SK-N-SH (cell line): ENCODE data around the gene STK4. TPM values are rescaled to one million over a fixed set of nuclear protein-coding genes. Genes with fewer than 3 reads are reported as not detected.

Experiments used
- CTCF ChIA-PET: fragments of 300-600, 350-600 bp; formaldehyde crosslinking; extraction: SDS; loops from one replicate; lab custom pipeline; 2021; lab: Yijun Ruan, JAX
- POLR2A ChIA-PET: fragments of 350-600 bp; sonication (Branson Sonifier 250); formaldehyde crosslinking; extraction: SDS; loops from one replicate; lab custom pipeline; 2020; ENCODE audit warnings: antibody characterized with exemption, inconsistent platforms; lab: Yijun Ruan, JAX
- DNase-seq: peaks from one replicate; pipeline ENCODE4 v3.0.0; 2012
- H2AFZ ChIP-seq: fragments of 200-600 bp; sonication (generic); 2 replicates; pipeline ENCODE4 v1.8.1; 2016; ENCODE audit warnings: antibody characterized with exemption, mild to moderate bottlenecking, low read depth
- H3F3A ChIP-seq: fragments of 200-600 bp; sonication (generic); replicated peaks from 2 replicates; pipeline ENCODE3; 2016; ENCODE audit warnings: antibody characterized with exemption, mild to moderate bottlenecking; ENCODE audit not compliant: insufficient read depth
- H3K27ac ChIP-seq, 2 experiments: fragments of 200-500 bp in 1 of 2; fragments of 200-600 bp in 1 of 2; sonication (Bioruptor generic) in 1 of 2; sonication (generic), shearing (Covaris generic) in 1 of 2; 2 replicates each; pipeline versions ENCODE4 v1.5.1 to v1.6.1; 2014 to 2016; ENCODE audit warnings: low read depth in 2 of 2, inconsistent platforms in 1 of 2, low read length in 1 of 2, mild to moderate bottlenecking in 1 of 2, mixed read lengths in 1 of 2
- H3K27me3 ChIP-seq: fragments of 200-600 bp; sonication (generic), shearing (Covaris generic); 2 replicates; pipeline ENCODE4 v1.6.1; 2016; ENCODE audit warnings: mixed run types; ENCODE audit not compliant: insufficient read depth
- H3K36me3 ChIP-seq, 2 experiments: fragments of 200-500 bp in 1 of 2; fragments of 200-600 bp in 1 of 2; sonication (Bioruptor generic) in 1 of 2; sonication (generic) in 1 of 2; replicated peaks in 1 of 2; 2 replicates each; pipeline versions ENCODE3 to v1.5.1; 2014 to 2016; ENCODE audit warnings: low read length in 1 of 2, mild to moderate bottlenecking in 1 of 2; ENCODE audit not compliant: insufficient read depth in 2 of 2, control insufficient read depth in 1 of 2
- H3K4me1 ChIP-seq, 2 experiments: fragments of 200-500 bp in 1 of 2; fragments of 200-600 bp in 1 of 2; sonication (Bioruptor generic) in 1 of 2; sonication (generic), shearing (Covaris generic) in 1 of 2; 2 replicates each; pipeline versions ENCODE4 v1.5.1 to v1.6.1; 2014 to 2016; ENCODE audit warnings: low read depth in 1 of 2, low read length in 1 of 2, mixed run types in 1 of 2; ENCODE audit not compliant: insufficient read depth in 2 of 2, control insufficient read depth in 1 of 2
- H3K4me2 ChIP-seq: fragments of 200-600 bp; sonication (generic), shearing (Covaris generic); 2 replicates; pipeline ENCODE4 v1.6.1; 2017; ENCODE audit warnings: mixed run types
- H3K4me3 ChIP-seq, 2 experiments: fragments of 200-500 bp in 1 of 2; fragments of 200-600 bp in 1 of 2; sonication (Bioruptor generic) in 1 of 2; sonication (generic), shearing (Covaris generic) in 1 of 2; 2 replicates each; pipeline versions ENCODE4 v1.5.1 to v1.8.1; 2014 to 2016; ENCODE audit warnings: low read depth in 2 of 2, inconsistent platforms in 1 of 2, low read length in 1 of 2, mild to moderate bottlenecking in 1 of 2, mixed read lengths in 1 of 2, moderate library complexity in 1 of 2
- H3K79me2 ChIP-seq: fragments of 200-600 bp; sonication (generic); 2 replicates; pipeline ENCODE4 v1.8.1; 2017; ENCODE audit warnings: mild to moderate bottlenecking; ENCODE audit not compliant: insufficient read depth
- H3K9ac ChIP-seq: fragments of 200-600 bp; sonication (generic); 2 replicates; pipeline ENCODE4 v1.6.1; 2017; ENCODE audit warnings: mixed run types
- H3K9me2 ChIP-seq: fragments of 200-600 bp; sonication (generic); 2 replicates; pipeline ENCODE4 v1.6.1; 2017; ENCODE audit warnings: mixed run types
- H3K9me3 ChIP-seq: fragments of 200-600 bp; sonication (generic); 2 replicates; pipeline ENCODE4 v1.6.1; 2017; ENCODE audit warnings: mixed run types, mild to moderate bottlenecking, moderate library complexity
- H4K20me1 ChIP-seq: fragments of 200-600 bp; sonication (generic); 2 replicates; pipeline ENCODE4 v1.6.1; 2017; ENCODE audit warnings: mild to moderate bottlenecking, mixed run types; ENCODE audit not compliant: insufficient read depth
- CHD2 ChIP-seq: fragments of 150-350 bp; IDR thresholded peaks from 2 replicates; pipeline ENCODE4 v1.6.1; 2018; ENCODE audit warnings: low read length; ENCODE audit not compliant: partially characterized antibody
- CTCF ChIP-seq: fragments of 200-600 bp; sonication (generic); IDR thresholded peaks from 2 replicates; pipeline ENCODE4 v1.6.1; 2017; ENCODE audit warnings: antibody characterized with exemption, mild to moderate bottlenecking, moderate library complexity
- EP300 ChIP-seq, 2 experiments: IDR thresholded peaks; 2 replicates each; pipeline versions ENCODE4 v1.4.0 to v1.6.1; 2012; ENCODE audit warnings: borderline replicate concordance in 1 of 2, low read depth in 1 of 2, low read length in 1 of 2
- EZH2phosphoT487 ChIP-seq: fragments of 200-600 bp; sonication (generic); IDR thresholded peaks from 2 replicates; pipeline ENCODE4 v1.6.1; 2017; ENCODE audit warnings: low read depth, mixed run types, mild to moderate bottlenecking, antibody characterized with exemption, moderate library complexity, borderline replicate concordance
- FOSL2 ChIP-seq: IDR thresholded peaks from 2 replicates; pipeline ENCODE4 v1.4.0; 2012; ENCODE audit warnings: low read depth, mild to moderate bottlenecking, moderate library complexity, borderline replicate concordance
- FOXJ3 ChIP-seq: sonication (generic); formaldehyde crosslinking; IDR thresholded peaks from 2 replicates; pipeline ENCODE4 v1.5.1; 2020; ENCODE audit warnings: mild to moderate bottlenecking, missing genetic modification reagents
- FOXM1 ChIP-seq: IDR thresholded peaks from 2 replicates; pipeline ENCODE4 v1.4.0; 2012; ENCODE audit warnings: low read depth, mild to moderate bottlenecking
- GATA2 ChIP-seq: sonication (generic); formaldehyde crosslinking; IDR thresholded peaks from 2 replicates; pipeline ENCODE4 v1.5.0; 2020; ENCODE audit warnings: mild to moderate bottlenecking, missing genetic modification reagents
- JUND ChIP-seq: IDR thresholded peaks from 2 replicates; pipeline ENCODE4 v1.4.0; 2012
- MAX ChIP-seq: IDR thresholded peaks from 2 replicates; pipeline ENCODE4 v1.4.0; 2012; ENCODE audit warnings: low read depth
- NFIC ChIP-seq: IDR thresholded peaks from 2 replicates; pipeline ENCODE4 v1.4.0; 2012; ENCODE audit warnings: borderline replicate concordance
- NRF1 ChIP-seq: IDR thresholded peaks from 2 replicates; pipeline ENCODE4 v1.6.1; 2012; ENCODE audit warnings: low read depth, mild to moderate bottlenecking, low read length
- PBX3 ChIP-seq: IDR thresholded peaks from 2 replicates; pipeline ENCODE4; 2012
- RAD21 ChIP-seq: IDR thresholded peaks from 2 replicates; pipeline ENCODE4 v1.6.1; 2012; ENCODE audit warnings: mild to moderate bottlenecking, low read length
- SIN3A ChIP-seq: IDR thresholded peaks from 2 replicates; pipeline ENCODE4 v1.6.1; 2012; ENCODE audit warnings: low read depth, mild to moderate bottlenecking, low read length, moderate library complexity, borderline replicate concordance
- SMC3 ChIP-seq: IDR thresholded peaks from 2 replicates; pipeline ENCODE4 v1.6.1; 2012; ENCODE audit warnings: low read depth, low read length, improper control_type of control experiment
- TAF1 ChIP-seq: IDR thresholded peaks from 2 replicates; pipeline ENCODE4 v1.6.1; 2012; ENCODE audit warnings: low read depth, mild to moderate bottlenecking, low read length, moderate library complexity, borderline replicate concordance
- TEAD4 ChIP-seq: IDR thresholded peaks from 2 replicates; pipeline ENCODE4 v1.4.0; 2012; ENCODE audit warnings: mild to moderate bottlenecking, borderline replicate concordance; ENCODE audit not compliant: insufficient read depth
- USF1 ChIP-seq: IDR thresholded peaks from 2 replicates; pipeline ENCODE4 v1.4.0; 2012; ENCODE audit warnings: low read depth, borderline replicate concordance
- YY1 ChIP-seq: IDR thresholded peaks from 2 replicates; pipeline ENCODE4 v1.4.0; 2012; ENCODE audit warnings: low read depth, mild to moderate bottlenecking
- WGBS: methylation state at CpG from one replicate; pipeline ENCODE4 v1.1.6; 2017; ENCODE audit warnings: low lambda C conversion rate; 5-methylcytosine and 5-hydroxymethylcytosine counted together
- polyA plus RNA-seq, 3 experiments: library from polyadenylated mRNA; depleted of rRNA; stranded (reverse); fragments of >200 nt; gene quantifications; 2 replicates each; pipeline ENCODE4 v1.2.3, GENCODE V29; 2012

STK4 gene
- polyA plus RNA-seq, 1 of the 3 experiments (the other 2 are of a cell fraction): 11.4 TPM

- TF ChIP-seq MAX (peak; percentile 98), GATA2 (no peak), SMC3 (no peak), PBX3 (no peak), FOXJ3 (no peak), CTCF (no peak), NRF1 (peak; percentile 77), TAF1 (0 out of 2 replicates have a peak, but pooled peaks have one; percentile 64)
These were observed 6.0 kb upstream of the STK4 start, which contains the start of gene TOMM34 (continued) for GRCh38 chr20:44960103-44960852.

- peaks cover 26% of the 10 kb centered on the region for H3F3A ChIP-seq
- H3K4me2 ChIP-seq: peak overlapping the region; percentile 96; the same call in 1 of the 2 replicates
- DNase-seq: no peak
- H3K27me3 ChIP-seq: no peaks in the 10 kb centered on the region
- ChIA-PET POLR2A (no interaction called here), CTCF (interaction anchor here (0.7 to 0.8 kb wide), 3 partner anchors 10 to 134 kb away, joined by 3 read pairs; no protein-coding TSS in a partner anchor)
- H3K79me2 ChIP-seq: peaks cover 34% of the 10 kb centered on the region
- H4K20me1 ChIP-seq: peaks cover 16% of the 10 kb centered on the region
- peak overlapping the region in 1 of 2 experiments; percentile 70; a peak in 2 of 4 replicates for H3K27ac ChIP-seq
- no peak overlapping the region; the same call in 1 of the 2 replicates for H3K9ac ChIP-seq
- WGBS: 48% methylated on average over 4 of the region's 4 CpGs
- H3K9me2 ChIP-seq: no peaks in the 10 kb centered on the region
- peak overlapping the region; percentile 71 for H2AFZ ChIP-seq
- peaks cover 21 to 24% of the 10 kb centered on the region in 2 experiments for H3K4me1 ChIP-seq
- no peaks in the 10 kb centered on the region for H3K9me3 ChIP-seq
- no peak overlapping the region for H3K4me3 ChIP-seq
- peaks cover under 1 to 4% of the 10 kb centered on the region in 2 experiments for H3K36me3 ChIP-seq
- TF ChIP-seq FOSL2 (no peak), SIN3A (no peak), CHD2 (no peak), FOXM1 (no peak), CTCF (no peak), USF1 (no peak), JUND (no peak), TEAD4 (no peak), EP300 (IDR thresholded peaks at IDR 0.05; ENCODE audit: borderline replicate concordance in 1 of 2, low read depth in 1 of 2, low read length in 1 of 2) (no peak), EZH2phosphoT487 (no peak), RAD21 (no peak), NRF1 (no peak), NFIC (no peak), YY1 (no peak)
These were observed 5.1 kb upstream of the STK4 start for GRCh38 chr20:44961011-44961869.
